HEK293 (cell line): Measurements from ENCODE around the gene SCN1A.
"Not testable (repeated sequence)": the region's sequence is repeated elsewhere in the genome, so short reads cannot be mapped to it uniquely, and the experiment has no call there.

Experiments used
- CTCF ChIA-PET: fragments of 350-600 bp; formaldehyde crosslinking; extraction: SDS; loops from one replicate; lab custom pipeline; 2021; ENCODE audit warnings: antibody characterized with exemption; lab: Yijun Ruan, JAX
- POLR2A ChIA-PET: fragments of 300-600 bp; formaldehyde crosslinking; extraction: SDS; loops from one replicate; lab custom pipeline; 2020; ENCODE audit warnings: antibody characterized with exemption, inconsistent platforms; lab: Yijun Ruan, JAX
- H3K27ac ChIP-seq: fragments of 200-500 bp; sonication (Bioruptor generic); 2 replicates; pipeline ENCODE4 v1.5.1; 2014; ENCODE audit warnings: low read depth, low read length, control low read depth, inconsistent platforms; ENCODE audit errors: extremely low read depth
- H3K36me3 ChIP-seq, 2 experiments: fragments of 200-500 bp in 1 of 2; sonication (Bioruptor generic) in 1 of 2; 1 replicate in 1 of 2; 2 replicates in 1 of 2; pipeline ENCODE4 v1.5.1; 2014 to 2017; ENCODE audit warnings: inconsistent platforms in 2 of 2, low read length in 2 of 2; ENCODE audit not compliant: control insufficient read depth in 2 of 2, insufficient read depth in 1 of 2
- H3K4me1 ChIP-seq: fragments of 200-500 bp; sonication (Bioruptor generic); 2 replicates; pipeline ENCODE4 v1.5.1; 2014; ENCODE audit warnings: mild to moderate bottlenecking, low read length, inconsistent platforms; ENCODE audit not compliant: control insufficient read depth, insufficient read depth
- H3K4me3 ChIP-seq: 2 replicates; pipeline ENCODE4 v1.5.1; 2011; ENCODE audit warnings: low read depth, mild to moderate bottlenecking, control low read depth, low read length, moderate library complexity
- H3K9me3 ChIP-seq: fragments of 200-500 bp; sonication (Bioruptor generic); 2 replicates; pipeline ENCODE4 v1.5.1; 2014; ENCODE audit warnings: low read depth, low read length, inconsistent platforms; ENCODE audit not compliant: control insufficient read depth, insufficient read depth
- PRDM1 ChIP-seq: fragments of 450-650 bp; formaldehyde crosslinking; IDR thresholded peaks from 2 replicates; pipeline ENCODE4; 2016; ENCODE audit warnings: missing biosample characterization, missing genetic modification characterization
- ZNF366 ChIP-seq: fragments of 450-650 bp; formaldehyde crosslinking; conservative IDR thresholded peaks from 2 replicates; pipeline ENCODE4 v1.5.1; 2016; ENCODE audit warnings: missing biosample characterization, missing genetic modification characterization
- ZNF37A ChIP-seq: fragments of 450-650 bp; IDR thresholded peaks from 2 replicates; pipeline ENCODE4 v1.5.1; 2018; ENCODE audit warnings: missing biosample characterization, missing genetic modification characterization
- ZNF654 ChIP-seq: fragments of 450-650 bp; formaldehyde crosslinking; IDR thresholded peaks from 2 replicates; pipeline ENCODE4 v1.5.1; 2016; ENCODE audit warnings: low read depth, missing biosample characterization, missing genetic modification characterization
- ZNF830 ChIP-seq: fragments of 450-650 bp; IDR thresholded peaks from 2 replicates; pipeline ENCODE4 v1.5.0; 2018; ENCODE audit warnings: missing biosample characterization, missing genetic modification characterization, low read depth, mild to moderate bottlenecking, moderate library complexity
- ZNF837 ChIP-seq: fragments of 450-650 bp; formaldehyde crosslinking; IDR thresholded peaks from 2 replicates; pipeline ENCODE4 v1.5.1; 2016; ENCODE audit warnings: missing biosample characterization, missing genetic modification characterization
- ZSCAN23 ChIP-seq: fragments of 450-650 bp; formaldehyde crosslinking; IDR thresholded peaks from 2 replicates; pipeline ENCODE4 v1.5.1; 2016; ENCODE audit warnings: missing biosample characterization, missing genetic modification characterization
- TF ChIP-seq, protein P1 (sequence below): fragments of 450-650 bp; formaldehyde crosslinking; IDR thresholded peaks from 2 replicates; pipeline ENCODE4 v1.5.1; 2016; ENCODE audit warnings: missing biosample characterization, missing genetic modification characterization
- TF ChIP-seq, protein P2 (sequence below): fragments of 450-650 bp; formaldehyde crosslinking; IDR thresholded peaks from 2 replicates; pipeline ENCODE4 v1.5.1; 2016; ENCODE audit warnings: missing biosample characterization, missing genetic modification characterization
- TF ChIP-seq, protein P3 (sequence below): fragments of 450-650 bp; formaldehyde crosslinking; IDR thresholded peaks from 2 replicates; pipeline ENCODE4 v1.5.1; 2017; ENCODE audit warnings: missing biosample characterization, missing genetic modification characterization

The SCN1A gene

DNA sequence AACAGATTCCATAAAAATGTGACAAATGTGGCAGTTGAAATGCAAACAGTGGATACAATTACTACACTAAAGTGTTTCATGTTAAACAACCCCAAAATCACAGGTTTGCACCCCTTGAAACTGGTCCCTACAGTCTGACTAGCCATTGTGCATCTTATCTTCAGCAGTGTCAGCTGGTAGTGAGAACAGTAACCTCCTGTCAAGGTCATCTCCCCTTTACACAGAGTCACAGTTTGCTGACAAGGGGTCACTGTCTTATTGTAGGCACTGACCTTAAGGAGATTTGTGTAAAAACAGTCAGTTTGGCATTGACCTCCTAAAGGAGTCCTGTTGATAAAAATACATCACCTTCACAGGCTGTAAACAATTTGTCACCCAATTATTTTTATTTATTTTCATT is 137.0 kb downstream of the SCN1A start:
- ChIA-PET POLR2A (interaction anchor here (0.7 kb wide), 1 partner anchor 76 kb away, joined by 4 read pairs; no protein-coding TSS in a partner anchor), CTCF (no interaction called here)
- H3K4me1 ChIP-seq, result no peaks in the 10 kb centered on the region
- no peaks in the 10 kb centered on the region for H3K36me3 ChIP-seq
- no peaks in the 10 kb centered on the region for H3K9me3 ChIP-seq
- no peak overlapping the region for H3K4me3 ChIP-seq
- TF ChIP-seq, protein P1, sequence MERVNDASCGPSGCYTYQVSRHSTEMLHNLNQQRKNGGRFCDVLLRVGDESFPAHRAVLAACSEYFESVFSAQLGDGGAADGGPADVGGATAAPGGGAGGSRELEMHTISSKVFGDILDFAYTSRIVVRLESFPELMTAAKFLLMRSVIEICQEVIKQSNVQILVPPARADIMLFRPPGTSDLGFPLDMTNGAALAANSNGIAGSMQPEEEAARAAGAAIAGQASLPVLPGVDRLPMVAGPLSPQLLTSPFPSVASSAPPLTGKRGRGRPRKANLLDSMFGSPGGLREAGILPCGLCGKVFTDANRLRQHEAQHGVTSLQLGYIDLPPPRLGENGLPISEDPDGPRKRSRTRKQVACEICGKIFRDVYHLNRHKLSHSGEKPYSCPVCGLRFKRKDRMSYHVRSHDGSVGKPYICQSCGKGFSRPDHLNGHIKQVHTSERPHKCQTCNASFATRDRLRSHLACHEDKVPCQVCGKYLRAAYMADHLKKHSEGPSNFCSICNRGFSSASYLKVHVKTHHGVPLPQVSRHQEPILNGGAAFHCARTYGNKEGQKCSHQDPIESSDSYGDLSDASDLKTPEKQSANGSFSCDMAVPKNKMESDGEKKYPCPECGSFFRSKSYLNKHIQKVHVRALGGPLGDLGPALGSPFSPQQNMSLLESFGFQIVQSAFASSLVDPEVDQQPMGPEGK (tag by site-specific recombination), result no peak
- no peak overlapping the region for H3K27ac ChIP-seq

DNA sequence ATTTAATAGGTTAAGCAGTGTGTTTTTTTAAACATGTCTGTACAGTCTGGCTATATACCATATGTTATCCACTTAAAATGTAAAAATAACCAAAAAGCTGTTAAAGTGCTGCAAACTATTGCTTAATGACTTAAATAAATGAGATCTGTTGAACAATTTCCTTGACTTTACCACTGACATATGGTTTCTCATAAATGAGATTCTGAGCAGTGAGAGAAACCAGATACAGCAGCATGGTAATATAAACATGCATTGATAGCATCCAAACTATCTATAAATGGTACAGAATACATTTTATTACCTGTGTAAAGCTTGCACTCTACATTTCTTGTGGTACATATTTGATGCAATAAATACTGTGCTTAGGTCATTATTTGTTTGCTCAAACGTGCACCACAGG is 138.0 kb downstream of the SCN1A start:
- H3K36me3 ChIP-seq, result no peaks in the 10 kb centered on the region
- TF ChIP-seq, protein P2, sequence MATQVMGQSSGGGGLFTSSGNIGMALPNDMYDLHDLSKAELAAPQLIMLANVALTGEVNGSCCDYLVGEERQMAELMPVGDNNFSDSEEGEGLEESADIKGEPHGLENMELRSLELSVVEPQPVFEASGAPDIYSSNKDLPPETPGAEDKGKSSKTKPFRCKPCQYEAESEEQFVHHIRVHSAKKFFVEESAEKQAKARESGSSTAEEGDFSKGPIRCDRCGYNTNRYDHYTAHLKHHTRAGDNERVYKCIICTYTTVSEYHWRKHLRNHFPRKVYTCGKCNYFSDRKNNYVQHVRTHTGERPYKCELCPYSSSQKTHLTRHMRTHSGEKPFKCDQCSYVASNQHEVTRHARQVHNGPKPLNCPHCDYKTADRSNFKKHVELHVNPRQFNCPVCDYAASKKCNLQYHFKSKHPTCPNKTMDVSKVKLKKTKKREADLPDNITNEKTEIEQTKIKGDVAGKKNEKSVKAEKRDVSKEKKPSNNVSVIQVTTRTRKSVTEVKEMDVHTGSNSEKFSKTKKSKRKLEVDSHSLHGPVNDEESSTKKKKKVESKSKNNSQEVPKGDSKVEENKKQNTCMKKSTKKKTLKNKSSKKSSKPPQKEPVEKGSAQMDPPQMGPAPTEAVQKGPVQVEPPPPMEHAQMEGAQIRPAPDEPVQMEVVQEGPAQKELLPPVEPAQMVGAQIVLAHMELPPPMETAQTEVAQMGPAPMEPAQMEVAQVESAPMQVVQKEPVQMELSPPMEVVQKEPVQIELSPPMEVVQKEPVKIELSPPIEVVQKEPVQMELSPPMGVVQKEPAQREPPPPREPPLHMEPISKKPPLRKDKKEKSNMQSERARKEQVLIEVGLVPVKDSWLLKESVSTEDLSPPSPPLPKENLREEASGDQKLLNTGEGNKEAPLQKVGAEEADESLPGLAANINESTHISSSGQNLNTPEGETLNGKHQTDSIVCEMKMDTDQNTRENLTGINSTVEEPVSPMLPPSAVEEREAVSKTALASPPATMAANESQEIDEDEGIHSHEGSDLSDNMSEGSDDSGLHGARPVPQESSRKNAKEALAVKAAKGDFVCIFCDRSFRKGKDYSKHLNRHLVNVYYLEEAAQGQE (tag by site-specific recombination), result no peak
- TF ChIP-seq ZSCAN23 (tag by site-specific recombination) (no peak), ZNF830 (tag by site-specific recombination) (no peak)
- H3K27ac ChIP-seq, result no peak overlapping the region
- no peaks in the 10 kb centered on the region for H3K4me1 ChIP-seq
- H3K4me3 ChIP-seq, result no peak overlapping the region
- POLR2A ChIA-PET, result no interaction called here
- H3K9me3 ChIP-seq, result no peaks in the 10 kb centered on the region
- CTCF ChIA-PET, result no interaction called here

DNA sequence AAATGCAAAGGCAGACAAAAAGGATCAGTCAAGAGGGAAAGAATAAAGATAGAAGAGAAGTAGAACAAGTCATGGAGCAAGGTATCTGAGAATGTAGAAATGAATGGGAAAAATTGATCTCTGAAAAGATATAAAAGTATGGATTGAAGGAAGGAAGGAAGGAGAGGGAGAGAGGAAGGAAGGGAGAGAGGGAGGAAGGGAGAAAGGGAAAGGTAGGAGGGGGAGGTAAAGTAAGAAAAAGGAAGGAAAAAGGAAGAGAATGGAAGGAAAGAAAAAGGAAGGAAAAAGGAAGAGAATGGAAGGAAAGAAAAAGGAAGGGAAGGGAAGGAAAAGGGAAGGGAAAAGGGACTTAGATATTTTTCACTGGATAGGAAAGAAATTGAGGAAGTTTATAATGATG is 142.7 kb downstream of the SCN1A start:
- no peak overlapping the region for H3K4me3 ChIP-seq
- H3K4me1 ChIP-seq, result no peaks in the 10 kb centered on the region
- no peaks in the 10 kb centered on the region for H3K36me3 ChIP-seq
- H3K9me3 ChIP-seq, result no peaks in the 10 kb centered on the region
- TF ChIP-seq PRDM1 (tag by site-specific recombination) (peak; percentile 48; the same call in 1 of the 2 replicates), ZNF37A (tag by site-specific recombination) (no peak), ZNF837 (no peak), ZNF366 (tag by site-specific recombination) (peak; percentile 48), ZNF654 (tag by site-specific recombination) (no peak)
- TF ChIP-seq, protein P3, sequence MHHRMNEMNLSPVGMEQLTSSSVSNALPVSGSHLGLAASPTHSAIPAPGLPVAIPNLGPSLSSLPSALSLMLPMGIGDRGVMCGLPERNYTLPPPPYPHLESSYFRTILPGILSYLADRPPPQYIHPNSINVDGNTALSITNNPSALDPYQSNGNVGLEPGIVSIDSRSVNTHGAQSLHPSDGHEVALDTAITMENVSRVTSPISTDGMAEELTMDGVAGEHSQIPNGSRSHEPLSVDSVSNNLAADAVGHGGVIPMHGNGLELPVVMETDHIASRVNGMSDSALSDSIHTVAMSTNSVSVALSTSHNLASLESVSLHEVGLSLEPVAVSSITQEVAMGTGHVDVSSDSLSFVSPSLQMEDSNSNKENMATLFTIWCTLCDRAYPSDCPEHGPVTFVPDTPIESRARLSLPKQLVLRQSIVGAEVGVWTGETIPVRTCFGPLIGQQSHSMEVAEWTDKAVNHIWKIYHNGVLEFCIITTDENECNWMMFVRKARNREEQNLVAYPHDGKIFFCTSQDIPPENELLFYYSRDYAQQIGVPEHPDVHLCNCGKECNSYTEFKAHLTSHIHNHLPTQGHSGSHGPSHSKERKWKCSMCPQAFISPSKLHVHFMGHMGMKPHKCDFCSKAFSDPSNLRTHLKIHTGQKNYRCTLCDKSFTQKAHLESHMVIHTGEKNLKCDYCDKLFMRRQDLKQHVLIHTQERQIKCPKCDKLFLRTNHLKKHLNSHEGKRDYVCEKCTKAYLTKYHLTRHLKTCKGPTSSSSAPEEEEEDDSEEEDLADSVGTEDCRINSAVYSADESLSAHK (tag by site-specific recombination), result no peak
- ChIA-PET CTCF (no interaction called here), POLR2A (no interaction called here)
- H3K27ac ChIP-seq, result no peak overlapping the region

DNA sequence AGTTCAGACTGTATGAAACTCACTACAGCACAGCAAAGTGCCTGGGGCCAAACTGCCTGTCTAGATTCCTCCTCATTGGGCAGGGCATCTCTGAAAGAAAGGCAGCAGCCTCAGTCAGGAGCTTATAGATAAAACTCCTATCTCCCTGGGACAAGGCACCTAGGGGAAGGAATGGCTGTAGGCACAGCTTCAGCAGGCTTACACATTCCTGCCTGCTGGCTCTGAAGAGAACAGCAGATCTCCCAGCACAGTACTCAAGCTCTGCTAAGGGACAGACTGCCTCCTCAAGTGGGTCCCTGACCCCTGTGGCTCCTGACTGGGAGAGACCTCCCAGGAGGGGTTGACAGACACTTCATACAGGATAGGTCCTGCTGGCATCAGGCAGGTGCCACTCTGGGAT is 155.7 kb downstream of the SCN1A start:
- H3K36me3 ChIP-seq, CTCF ChIA-PET, POLR2A ChIA-PET, H3K4me3 ChIP-seq, H3K9me3 ChIP-seq, H3K27ac ChIP-seq, H3K4me1 ChIP-seq: not testable (repeated sequence)
